Sigmoid colon (tissue), 4 donors: ENCODE results near the gene CDC42BPA.

Experiments used
- CTCF ChIP-seq, 4 experiments: fragments of 450-650 bp in 3 of 4; fragments of 200-600 bp in 1 of 4; IDR thresholded peaks; one replicate each; pipeline ENCODE4 v1.5.1; 2016 to 2019; ENCODE audit warnings: antibody characterized with exemption in 4 of 4, mild to moderate bottlenecking in 3 of 4, moderate library complexity in 2 of 4
- POLR2A ChIP-seq, 2 donors: fragments of 450-650 bp; IDR thresholded peaks; one replicate each; pipeline ENCODE4 v1.6.1; 2016; ENCODE audit warnings: antibody characterized with exemption in 2 of 2, mild to moderate bottlenecking in 2 of 2, moderate library complexity in 2 of 2
- POLR2AphosphoS5 ChIP-seq, 4 donors: sonication (generic); formaldehyde crosslinking; IDR thresholded peaks; one replicate each; pipeline ENCODE4 v1.6.1; 2017; ENCODE audit warnings: antibody characterized with exemption in 4 of 4

GRCh38 chr1:227016990-227017389, 301.3 kb downstream of the CDC42BPA start:
- TF ChIP-seq POLR2AphosphoS5 (IDR thresholded peaks at IDR 0.05) (no peak), CTCF (IDR thresholded peaks at IDR 0.05) (no peak), POLR2A (IDR thresholded peaks at IDR 0.05) (no peak)
